Stimulated activated CD8-positive, alpha-beta memory T cell treated with anti-CD3 and anti-CD28 coated beads, Interleukin-4, amount 100 ng/mL, for 24 hours (primary cell): ENCODE data around the gene GPR108.
A peak's percentile ranks its signal among the peaks of the same experiment; 100 is the strongest.
"Not testable (repeated sequence)": the region's sequence is repeated elsewhere in the genome, so short reads cannot be mapped to it uniquely, and the experiment has no call there.

ENCODE experiments used
- DNase-seq: peaks from one replicate; pipeline ENCODE4 v3.0.0-alpha.2; 2020; ENCODE audit warnings: low read depth

Gene GPR108

DNA sequence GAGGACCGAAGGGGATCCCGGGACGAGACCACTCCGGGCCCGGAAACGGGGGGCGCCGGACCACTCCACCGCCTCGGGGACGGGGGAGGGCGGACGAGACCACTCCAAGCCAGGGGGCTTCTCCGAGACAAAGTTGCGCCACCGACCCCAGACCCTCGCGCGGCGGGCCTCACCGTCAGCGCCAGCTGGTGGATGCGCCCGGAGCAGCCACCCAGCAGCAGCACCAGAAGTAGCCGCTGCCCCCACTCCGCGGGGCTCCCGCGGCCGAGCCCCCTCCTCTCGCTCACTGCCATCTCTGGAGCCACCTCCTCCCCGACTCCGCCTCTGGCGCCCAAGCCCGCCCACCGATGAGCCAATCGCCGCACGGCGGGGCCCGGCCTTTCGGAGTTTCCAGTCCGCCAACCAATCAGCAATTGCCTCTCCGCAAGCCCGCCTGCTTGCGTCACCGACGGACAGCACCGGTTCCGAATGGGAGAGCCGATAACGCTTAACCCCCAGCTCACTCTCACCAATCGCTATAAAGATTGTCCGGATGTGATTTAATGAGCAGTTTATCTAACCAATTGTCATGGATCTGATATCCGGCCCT is at the start of gene GPR108:
Gene GPR108 (minus strand): TSS at position 297 of the 589 bp plus-strand sequence. CDS start 4 bp downstream, at position 293.
- peak; percentile 99 for DNase-seq

DNA sequence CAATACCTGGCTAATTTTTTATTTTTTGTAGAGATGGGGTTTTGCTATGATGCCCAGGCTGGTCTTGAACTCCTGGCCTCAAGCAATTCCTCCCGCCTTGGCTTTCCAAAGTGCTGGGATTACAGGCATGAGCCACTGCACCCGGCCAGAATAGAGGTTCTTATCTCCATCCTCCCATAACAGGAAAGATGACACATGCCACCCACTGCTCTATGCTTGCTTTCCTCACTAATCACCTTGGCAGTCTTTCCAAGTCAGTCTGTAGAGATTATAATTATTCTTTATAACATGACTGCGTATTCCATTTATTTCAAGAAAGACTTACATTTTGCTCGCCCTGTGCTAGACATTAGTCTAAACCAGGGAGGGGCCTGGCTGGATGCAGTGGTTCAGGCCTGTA is 41.8 kb upstream of the GPR108 start:
- DNase-seq = no peak

DNA sequence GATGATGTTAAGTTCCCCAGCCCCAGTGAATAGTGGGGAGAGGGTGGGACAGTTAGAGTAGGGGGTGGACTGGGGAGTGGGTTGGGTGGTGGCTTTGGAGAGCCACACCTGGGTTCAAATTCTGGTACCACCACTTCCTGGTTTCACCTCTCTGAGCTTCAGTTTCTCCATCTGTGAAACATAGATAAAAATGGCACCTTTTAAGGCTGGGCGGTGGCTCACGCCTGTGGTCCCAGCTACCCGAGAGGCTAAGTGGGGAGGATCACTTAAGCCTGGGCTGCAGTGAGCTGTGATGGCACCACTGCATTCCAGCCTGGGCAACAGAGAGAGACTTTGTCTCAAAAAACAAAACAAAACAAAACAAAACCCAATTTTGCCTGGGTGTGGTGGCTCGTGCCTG is 41.0 kb upstream of the GPR108 start:
- no peak for DNase-seq

DNA sequence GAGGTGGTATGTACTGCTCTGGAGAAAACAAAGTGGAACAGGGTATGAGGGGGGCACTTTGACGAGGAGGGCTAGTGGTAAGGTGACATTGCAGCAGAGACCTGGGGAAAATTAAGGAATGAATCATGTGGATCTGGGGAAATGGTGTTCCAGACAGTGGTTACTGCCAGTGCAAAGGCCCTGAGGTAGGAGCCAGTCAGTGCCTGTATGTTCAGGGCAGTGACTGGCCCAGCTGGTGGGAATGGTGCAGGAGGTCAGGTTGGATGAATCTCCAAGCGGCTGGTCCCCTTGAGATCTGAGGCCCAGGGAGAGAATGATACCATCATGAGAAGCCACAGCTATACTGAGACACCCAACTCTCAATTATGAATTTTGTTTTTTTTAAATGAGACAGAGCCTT is 40.1 kb upstream of the GPR108 start:
- no peak for DNase-seq

DNA sequence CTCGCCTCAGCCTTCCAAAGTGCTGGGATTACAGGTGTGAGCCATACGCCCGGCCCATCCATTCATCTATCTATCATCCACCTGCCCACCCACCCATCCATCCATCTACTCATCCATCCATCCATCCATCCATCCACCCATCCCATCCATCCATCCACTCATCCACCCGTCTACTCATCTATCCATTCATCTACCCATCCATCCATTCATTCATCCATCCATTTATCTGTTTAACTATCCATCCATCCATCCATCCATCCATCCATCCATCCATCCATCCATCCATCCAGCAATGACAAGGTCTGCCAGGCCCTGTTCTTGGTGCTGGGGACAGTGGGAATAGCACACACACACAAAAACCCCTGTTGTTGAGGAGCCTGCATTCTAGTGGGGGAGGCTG is 39.6 kb upstream of the GPR108 start:
- DNase-seq = no peak

DNA sequence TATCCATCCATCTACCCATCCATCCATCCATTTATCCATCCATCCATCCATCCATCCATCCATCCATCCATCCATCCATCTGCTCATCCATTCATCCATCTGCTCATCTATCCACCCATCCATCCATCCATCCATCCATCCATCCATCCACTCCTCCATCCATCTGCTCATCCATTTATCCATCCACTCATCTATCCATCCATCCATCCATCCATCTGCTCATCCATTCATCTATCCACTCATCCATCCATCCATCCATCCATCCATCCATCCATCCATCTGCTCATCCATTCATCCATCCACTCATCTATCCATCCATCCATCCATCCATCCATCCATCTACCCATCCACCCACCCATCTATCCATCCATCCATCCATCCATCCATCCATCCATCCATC is 38.7 kb upstream of the GPR108 start:
- not testable (repeated sequence) for DNase-seq

DNA sequence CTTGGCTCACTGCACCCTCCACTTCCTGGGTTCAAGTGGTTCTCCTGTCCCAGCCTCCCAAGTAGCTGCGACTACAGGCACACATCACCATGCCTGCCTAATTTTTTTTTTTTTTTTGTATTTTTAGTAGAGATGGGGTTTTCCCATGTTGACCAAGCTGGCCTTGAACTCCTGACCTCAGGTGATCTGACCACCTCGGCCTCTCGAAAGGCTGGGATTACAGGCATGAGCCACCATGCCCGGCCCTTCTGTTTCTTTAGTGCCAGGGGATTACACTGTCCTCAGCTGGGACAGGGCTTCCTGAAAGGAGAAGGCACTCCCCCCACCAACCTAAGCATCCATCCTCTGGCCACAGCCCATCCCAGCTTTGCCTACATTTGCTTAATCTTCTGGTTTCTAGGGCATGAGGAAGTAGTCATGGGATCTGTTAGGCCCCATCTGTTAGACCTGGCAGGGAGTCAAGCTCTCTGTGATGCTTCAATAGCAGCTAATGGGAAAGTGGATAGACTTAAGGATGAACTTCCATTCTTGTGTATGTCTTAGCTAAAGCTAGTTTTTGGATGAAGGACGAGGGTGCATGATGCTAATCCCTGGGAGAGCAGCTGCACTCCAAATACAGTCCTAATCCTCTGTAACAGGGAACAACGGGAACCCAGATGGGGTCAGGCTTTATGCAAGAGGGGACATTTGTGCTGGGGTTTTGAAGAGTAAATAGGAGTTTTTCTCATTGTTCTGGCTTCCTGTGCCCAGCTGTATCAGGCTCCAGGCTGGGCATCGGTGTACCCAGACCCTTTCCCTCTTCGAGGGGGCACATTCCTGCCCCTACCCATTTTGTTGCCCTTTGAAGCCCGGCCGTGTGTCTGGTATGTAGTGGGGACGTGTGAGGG is 37.7 kb upstream of the GPR108 start:
- DNase-seq = no peak

DNA sequence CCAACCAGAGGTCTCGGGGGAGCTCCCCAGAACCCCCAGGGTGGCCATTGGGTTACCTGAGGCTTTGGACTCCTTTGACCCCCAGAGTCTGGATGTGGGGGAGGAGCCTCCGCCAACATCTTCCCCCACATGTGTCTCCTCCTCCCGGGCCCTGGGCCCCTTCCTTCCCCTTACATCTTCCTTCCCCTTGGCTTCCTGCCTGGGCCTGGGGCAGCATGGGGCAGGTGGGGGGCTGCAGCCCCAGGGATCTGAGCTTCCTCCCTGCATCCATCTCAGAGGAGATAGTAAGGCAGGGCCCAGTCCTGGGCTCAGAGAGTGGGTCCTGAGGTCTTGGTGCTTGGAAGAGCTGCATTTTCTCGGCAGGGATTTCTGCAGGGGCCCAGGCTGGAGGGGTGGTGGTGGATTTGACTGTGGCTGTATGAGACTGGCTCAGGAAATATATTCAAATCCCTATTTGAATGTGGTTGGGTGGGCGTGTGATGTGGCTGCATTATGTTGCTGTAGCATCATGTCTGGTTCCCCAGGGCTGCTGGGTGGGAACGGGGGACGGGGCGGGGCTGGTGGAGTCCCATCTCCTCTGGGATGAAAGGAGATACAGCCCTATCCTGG is 36.0 kb upstream of the GPR108 start:
- peak; percentile 45 for DNase-seq

DNA sequence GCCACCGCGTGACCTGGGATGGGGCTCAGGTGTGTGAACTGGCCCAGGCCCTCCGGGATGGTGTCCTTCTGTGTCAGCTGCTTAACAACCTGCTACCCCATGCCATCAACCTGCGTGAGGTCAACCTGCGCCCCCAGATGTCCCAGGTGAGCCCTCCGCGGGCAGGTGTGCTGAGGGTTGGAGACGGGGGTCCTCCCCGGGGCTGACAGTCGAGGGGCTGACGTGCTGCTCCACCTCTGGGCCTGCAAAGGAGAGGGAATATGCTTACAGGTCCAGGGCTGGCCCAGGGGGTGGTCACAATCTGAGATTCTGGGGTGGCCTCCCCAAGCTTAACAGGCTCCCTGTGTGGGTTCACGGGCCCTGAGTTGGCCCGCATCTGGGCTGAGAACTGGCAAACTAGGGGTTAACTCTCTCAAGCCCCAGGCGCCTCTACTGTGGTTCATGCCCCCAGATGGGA is 35.5 kb upstream of the GPR108 start:
- DNase-seq = no peak

DNA sequence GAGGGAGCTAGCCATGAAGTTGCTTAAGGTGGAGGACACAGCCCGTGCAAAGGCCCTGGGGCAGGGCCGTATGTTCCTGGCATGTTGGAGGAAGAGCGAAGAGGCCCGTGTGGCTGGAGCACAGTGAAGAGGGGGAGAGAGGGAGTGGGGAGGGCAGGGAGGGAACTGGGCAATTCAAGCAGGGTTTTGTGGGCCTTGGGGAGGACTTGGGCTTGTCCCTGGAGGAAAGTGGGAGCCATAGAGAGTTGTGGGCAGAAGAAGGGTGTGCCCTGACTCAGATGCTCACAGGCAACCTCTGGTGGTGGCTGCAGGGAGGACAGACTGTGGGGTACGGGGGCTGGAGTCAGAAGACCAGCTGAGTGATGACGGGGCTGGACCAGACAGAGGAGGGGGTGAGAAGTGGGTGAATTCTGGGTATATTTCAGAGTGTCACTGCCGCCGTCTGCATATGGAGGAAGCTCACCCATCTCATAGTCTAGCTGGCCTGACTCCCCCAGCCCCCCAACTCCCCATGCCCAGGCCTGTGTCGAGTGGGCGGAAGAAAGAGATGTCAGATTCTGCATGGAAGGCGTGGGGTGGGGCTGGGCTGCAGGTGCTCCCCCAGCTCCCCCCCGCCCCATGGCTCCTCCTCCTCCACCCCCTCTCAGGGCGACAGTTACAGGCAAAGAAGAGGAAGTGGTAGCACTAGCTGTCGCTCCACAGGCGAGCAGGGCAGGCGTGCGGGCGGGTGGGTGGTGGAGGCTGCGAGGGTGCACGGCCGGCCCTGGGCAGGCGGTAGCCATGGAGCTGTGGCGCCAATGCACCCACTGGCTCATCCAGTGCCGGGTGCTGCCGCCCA is 34.9 kb upstream of the GPR108 start, which contains the start of gene VAV1:
Gene VAV1 (plus strand): TSS at position 681 of the 838 bp plus-strand sequence. CDS start 100 bp downstream, at position 781.
- DNase-seq = peak; percentile 74

DNA sequence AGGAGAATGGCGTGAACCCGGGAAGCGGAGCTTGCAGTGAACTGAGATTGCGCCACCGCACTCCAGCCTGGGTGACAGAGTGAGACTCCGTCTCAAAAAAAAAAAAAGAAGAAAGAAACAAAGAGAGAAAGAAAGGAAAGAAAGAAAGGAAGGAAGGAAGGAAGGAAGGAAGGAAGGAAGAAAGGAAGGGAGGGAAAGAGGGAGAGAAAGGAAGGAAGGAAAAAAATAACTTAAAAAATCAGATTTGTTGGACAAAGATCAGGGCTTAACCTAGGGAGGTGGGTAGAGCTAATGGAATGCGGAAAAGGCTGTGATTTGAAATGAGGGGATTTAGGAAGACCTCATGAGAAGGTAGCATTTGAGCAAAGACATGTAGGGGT is 34.3 kb upstream of the GPR108 start:
- DNase-seq = not testable (repeated sequence)

DNA sequence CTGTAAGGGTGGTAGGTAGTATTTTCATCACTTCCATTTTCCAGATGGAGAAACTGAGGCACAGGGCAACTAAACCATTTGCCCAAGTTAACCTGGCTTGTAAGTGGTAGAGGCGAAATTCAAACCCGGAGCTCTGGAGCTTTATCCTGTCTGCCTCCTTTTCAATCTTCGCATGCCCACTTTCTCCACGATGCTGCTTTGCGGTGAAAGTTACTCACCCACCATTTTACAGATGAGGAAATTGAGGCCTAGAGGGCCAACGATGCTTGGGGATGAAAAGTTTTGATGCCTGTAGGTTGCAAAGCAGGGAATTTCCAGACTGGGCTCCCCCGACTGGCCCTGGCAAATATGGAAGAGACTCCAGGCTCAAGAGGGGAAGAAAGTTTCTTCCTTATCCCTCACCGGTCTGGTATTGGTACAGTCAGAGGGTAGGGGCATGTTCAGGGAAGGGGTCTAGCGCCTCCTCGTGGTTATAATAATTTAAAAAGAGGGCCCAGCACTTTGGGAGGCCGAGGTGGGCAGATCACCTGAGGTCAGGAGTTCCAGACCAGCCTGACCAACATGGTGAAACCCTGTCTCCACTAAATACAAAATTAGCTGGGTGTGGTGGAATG is 31.7 kb upstream of the GPR108 start:
- no peak for DNase-seq

DNA sequence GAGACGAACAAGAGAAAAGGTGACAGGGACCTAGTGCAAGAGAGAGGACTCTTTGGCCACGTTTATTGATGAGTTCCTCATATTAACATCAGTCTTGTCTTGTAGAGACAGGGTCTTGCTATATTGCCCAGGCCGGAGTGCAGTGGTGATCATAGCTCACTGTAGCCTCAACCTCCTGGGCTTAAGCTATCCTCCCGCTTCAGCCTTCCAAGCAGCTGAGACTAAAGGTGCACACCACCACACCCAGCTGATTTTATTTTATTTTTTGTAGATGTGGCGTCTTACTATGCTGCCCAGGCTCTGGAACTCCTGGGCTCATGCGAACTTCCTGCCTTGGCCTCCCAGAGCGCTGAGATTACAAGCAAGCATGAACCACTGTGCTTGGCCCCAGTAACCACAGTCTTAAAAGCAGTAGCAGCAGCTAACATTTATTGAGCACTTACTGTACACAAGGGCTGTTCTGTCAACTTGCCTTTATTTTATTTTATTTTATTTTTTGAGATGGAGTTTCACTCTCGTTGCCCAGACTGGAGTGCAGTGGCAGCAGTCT is 30.9 kb upstream of the GPR108 start:
- DNase-seq = no peak

DNA sequence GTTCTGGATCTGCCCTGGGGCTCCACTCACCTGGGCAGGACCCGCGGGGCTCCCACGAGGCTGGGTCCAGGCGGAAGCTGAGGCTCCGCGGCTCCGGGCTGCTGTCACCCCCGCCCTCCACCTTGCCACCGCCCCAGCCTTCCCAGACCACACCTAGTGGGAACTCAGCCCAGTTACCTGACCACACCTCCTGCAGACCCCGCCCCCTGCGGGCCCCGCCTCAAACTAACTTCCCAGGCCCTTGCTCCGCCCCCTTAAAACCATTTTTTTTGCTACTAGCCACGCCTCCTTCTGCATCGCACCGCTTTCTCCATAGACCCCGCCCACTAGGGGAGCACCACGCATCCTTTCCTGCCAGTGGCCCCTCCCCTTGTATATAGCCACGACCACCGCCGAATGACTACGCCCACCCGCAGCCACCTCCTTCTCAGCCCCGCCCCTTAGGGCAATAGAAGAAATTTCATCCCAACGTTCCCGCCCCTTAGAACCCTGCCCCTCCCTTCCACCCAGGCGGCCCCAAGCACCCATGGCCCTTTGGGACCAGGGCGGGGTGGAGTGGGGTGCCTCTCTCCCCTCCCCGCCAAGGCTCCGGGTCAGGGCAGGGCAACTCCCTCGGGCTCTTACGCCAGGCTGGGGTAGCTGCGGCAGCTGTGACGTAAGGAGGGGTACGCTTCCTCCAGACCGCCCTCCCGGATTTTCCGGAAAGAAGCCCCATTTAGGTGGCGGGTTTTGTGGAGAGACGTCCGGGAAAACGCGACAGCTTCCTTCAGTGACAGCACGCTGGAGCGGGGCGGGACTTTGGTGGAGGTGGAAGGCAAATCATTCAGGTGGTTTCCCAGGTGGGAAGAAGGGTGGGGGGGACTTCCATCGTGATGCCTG is 30.2 kb upstream of the GPR108 start, which contains the start of gene SH2D3A:
Gene SH2D3A (minus strand): TSS at position 79 of the 879 bp plus-strand sequence. CDS start 3,687 bp downstream, outside the sequence.
- DNase-seq = peak; percentile 86

DNA sequence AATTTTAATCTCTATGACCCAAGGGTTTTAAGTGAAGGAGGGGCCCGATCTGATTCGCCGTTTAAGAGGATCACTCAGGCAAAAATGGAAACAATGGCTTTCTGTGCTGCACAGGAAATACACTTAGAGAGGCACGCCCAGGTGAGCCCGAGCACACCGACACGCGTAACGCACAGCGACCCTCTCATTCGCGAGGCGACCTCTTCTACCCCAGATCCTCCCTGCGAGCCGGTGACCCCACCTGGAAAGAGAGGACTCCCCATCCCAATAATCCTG is 29.6 kb upstream of the GPR108 start:
- no peak for DNase-seq

DNA sequence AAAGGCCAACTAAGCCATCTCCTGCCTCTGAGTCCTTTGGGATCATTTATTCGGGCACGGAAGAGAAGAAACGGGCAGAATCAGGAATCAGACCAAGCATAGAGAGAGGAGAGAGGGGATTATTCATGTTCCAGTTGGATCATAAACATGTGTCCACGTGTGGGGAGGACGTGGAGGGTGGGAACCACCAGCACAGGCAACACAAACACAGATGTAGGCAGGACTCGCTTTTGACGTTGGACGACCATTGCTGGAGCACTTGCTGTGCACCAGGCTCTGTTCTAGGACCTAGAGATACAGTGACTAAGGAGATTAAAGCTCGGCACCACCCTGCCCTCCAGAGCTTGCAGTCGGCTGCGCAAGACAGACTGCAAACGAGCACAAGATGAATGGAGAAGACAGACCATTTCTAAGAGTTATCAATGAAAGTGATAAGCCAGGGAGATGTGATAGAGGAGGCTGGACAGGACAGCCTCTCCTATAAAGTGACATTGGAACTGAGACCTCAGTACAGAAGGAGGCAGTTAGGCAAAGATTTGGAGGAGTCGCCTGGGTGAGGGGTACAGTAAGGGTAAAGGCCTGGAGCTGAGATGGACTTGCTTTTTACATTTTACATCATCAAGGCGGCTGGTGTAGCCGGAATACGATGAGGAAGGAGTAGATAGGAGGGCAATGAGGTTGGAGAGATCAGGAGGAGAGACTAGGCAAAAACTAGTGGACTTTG is 29.1 kb upstream of the GPR108 start:
- no peak for DNase-seq

DNA sequence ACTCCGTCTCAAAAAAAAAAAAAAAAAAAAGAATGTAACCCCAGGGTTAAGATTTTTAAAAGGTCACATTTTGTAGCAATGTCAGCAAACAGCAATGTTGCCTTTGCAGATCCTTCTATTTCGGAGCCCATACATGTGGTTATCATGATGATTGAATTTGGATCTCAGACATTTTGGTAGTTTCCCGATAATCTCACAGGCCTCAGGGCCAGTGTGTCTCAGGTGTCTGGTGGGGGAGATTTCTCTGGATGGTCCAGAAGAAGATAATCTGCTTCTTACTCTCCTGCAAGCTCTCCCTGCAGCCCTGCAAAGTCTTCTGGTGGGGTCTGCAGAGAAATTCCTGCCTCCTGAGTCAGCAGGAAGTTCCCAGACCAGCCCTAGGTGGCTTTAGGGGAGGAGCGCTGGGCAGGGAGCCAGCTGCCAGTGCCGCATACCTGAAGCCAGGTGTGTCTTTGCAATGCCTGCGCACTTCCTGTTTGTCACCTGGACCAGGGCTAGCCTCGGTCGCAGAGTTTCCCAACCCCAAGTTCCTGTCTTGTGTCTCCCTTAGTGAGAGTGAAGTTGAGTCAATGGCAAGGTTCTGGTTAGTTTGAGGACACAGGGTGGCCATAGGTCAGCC is 28.5 kb upstream of the GPR108 start:
- DNase-seq = no peak

DNA sequence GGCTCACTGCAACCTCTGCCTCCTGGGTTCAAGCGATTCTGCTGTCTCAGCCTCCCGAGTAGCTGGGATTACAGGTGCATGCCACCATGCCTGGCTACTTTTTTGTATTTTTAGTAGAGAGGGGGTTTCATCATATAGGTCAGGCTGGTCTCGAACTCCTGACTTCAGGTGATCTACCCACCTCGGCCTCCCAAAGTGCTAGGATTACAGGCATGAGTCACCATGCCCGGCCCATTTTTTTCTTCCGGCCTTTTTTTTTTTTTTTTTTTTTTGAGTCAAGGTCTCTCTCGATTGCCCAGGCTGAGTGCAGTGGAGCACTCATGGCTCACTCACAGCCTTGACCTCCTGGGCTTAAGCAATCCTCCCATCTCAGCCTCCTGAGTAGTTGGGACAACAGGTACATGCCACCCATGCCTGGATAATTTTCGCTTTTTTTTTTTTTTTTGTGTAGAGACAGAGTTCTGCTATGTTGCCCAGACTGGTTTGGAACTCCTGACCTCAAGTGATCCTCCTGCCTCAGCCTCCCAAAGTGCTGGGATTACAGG is 24.9 kb upstream of the GPR108 start:
- DNase-seq = not testable (repeated sequence)
